Neural cell (in vitro differentiated cells): ENCODE measurements around the gene NAV1. TPM values are rescaled to one million over a fixed set of nuclear protein-coding genes. Genes with fewer than 3 reads are reported as not detected.

Source experiments
- H2AFZ ChIP-seq: fragments of 200-600, 300-800 bp; sonication (generic), shearing (Covaris generic); 2 replicates; pipeline ENCODE4 v1.6.0; 2014; ENCODE audit warnings: low read depth, mild to moderate bottlenecking, antibody characterized with exemption, low read length, moderate library complexity
- H3F3A ChIP-seq: fragments of 200-600 bp; shearing (Covaris generic); 2 replicates; pipeline ENCODE4 v1.6.1; 2016; ENCODE audit warnings: mild to moderate bottlenecking, moderate library complexity, mixed read lengths, antibody characterized with exemption, low read length; ENCODE audit not compliant: insufficient read depth, poor library complexity, severe bottlenecking
- H3K27ac ChIP-seq: fragments of 200-600, 300-800 bp; sonication (generic), shearing (Covaris generic); 2 replicates; pipeline ENCODE4 v1.5.1; 2014; ENCODE audit warnings: mild to moderate bottlenecking, low read length, moderate library complexity
- H3K27me3 ChIP-seq: fragments of 300-800, 200-600 bp; sonication (generic), shearing (Covaris generic); 2 replicates; pipeline ENCODE4 v1.6.0; 2014; ENCODE audit warnings: mild to moderate bottlenecking, low read depth, low read length, moderate library complexity; ENCODE audit not compliant: insufficient read depth
- H3K36me3 ChIP-seq: fragments of 300-800, 200-600 bp; sonication (generic), shearing (Covaris generic); 2 replicates; pipeline ENCODE4 v1.5.1; 2014; ENCODE audit warnings: mild to moderate bottlenecking, antibody characterized with exemption, low read length, moderate library complexity; ENCODE audit not compliant: insufficient read depth
- H3K4me2 ChIP-seq: fragments of 300-800, 200-600 bp; sonication (generic), shearing (Covaris generic); 2 replicates; pipeline ENCODE4 v1.6.0; 2014; ENCODE audit warnings: mild to moderate bottlenecking, low read length
- H3K4me3 ChIP-seq: fragments of 300-800, 200-600 bp; sonication (generic), shearing (Covaris generic); 2 replicates; pipeline ENCODE4 v1.5.1; 2014; ENCODE audit warnings: mild to moderate bottlenecking, low read length, moderate library complexity
- H3K79me2 ChIP-seq: fragments of 200-600 bp; shearing (Covaris generic); replicated peaks from 2 replicates; pipeline ENCODE4 v1.6.0; 2014; ENCODE audit warnings: mild to moderate bottlenecking, low read length, moderate library complexity; ENCODE audit not compliant: insufficient read depth
- H3K9ac ChIP-seq: fragments of 300-800, 200-600 bp; sonication (generic), shearing (Covaris generic); 2 replicates; pipeline ENCODE4 v1.6.1; 2016; ENCODE audit warnings: mild to moderate bottlenecking, low read length, mixed read lengths
- H3K9me2 ChIP-seq: fragments of 200-600 bp; shearing (Covaris generic); 2 replicates; pipeline ENCODE4 v1.6.1; 2016; ENCODE audit warnings: mild to moderate bottlenecking, low read length, mixed read lengths; ENCODE audit not compliant: insufficient read depth
- H3K9me3 ChIP-seq: fragments of 200-600, 300-800 bp; sonication (generic), shearing (Covaris generic); 2 replicates; pipeline ENCODE4 v1.6.1; 2016; ENCODE audit warnings: mild to moderate bottlenecking, mixed run types, low read length, moderate library complexity, mixed read lengths
- H4K20me1 ChIP-seq: fragments of 200-600 bp; shearing (Covaris generic); 2 replicates; pipeline ENCODE4 v1.6.1; 2016; ENCODE audit warnings: mild to moderate bottlenecking, mixed run types; ENCODE audit not compliant: insufficient read depth
- EP300 ChIP-seq: fragments of 450-650 bp; conservative IDR thresholded peaks from 2 replicates; pipeline ENCODE4 v1.6.1; 2014; ENCODE audit warnings: antibody characterized with exemption, mild to moderate bottlenecking, moderate library complexity; ENCODE audit not compliant: poor library complexity, severe bottlenecking
- EZH2 ChIP-seq: fragments of 200-600, 300-800 bp; shearing (Covaris generic), sonication (generic); IDR thresholded peaks from 2 replicates; pipeline ENCODE4 v1.6.1; 2014; ENCODE audit warnings: antibody characterized with exemption, low read length, borderline replicate concordance, mild to moderate bottlenecking; ENCODE audit not compliant: insufficient read depth, poor library complexity, severe bottlenecking
- MXI1 ChIP-seq: fragments of 450-650 bp; conservative IDR thresholded peaks from 2 replicates; pipeline ENCODE4 v1.6.1; 2014; ENCODE audit warnings: antibody characterized with exemption, mild to moderate bottlenecking; ENCODE audit not compliant: poor library complexity, severe bottlenecking
- POLR2AphosphoS5 ChIP-seq: IDR thresholded peaks from 2 replicates; pipeline ENCODE4 v1.6.1; 2012
- RAD21 ChIP-seq: fragments of 450-650 bp; conservative IDR thresholded peaks from 2 replicates; pipeline ENCODE4 v1.6.1; 2014; ENCODE audit warnings: antibody characterized with exemption, mild to moderate bottlenecking, moderate library complexity
- TAF1 ChIP-seq: IDR thresholded peaks from 2 replicates; pipeline ENCODE4 v1.6.1; 2012; ENCODE audit warnings: low read depth
- polyA plus RNA-seq: library from polyadenylated mRNA; depleted of rRNA; stranded (reverse); fragments of >200 nt; gene quantifications from 2 replicates; pipeline ENCODE4 v1.2.3, GENCODE V29; 2014
- TF ChIP-seq, protein P1 (sequence below): IDR thresholded peaks from 2 replicates; pipeline ENCODE4 v1.6.1; 2012; ENCODE audit warnings: borderline replicate concordance

The NAV1 gene
- polyA plus RNA-seq, 1 donor from 2014 or later = 33.2 TPM

GRCh38 chr1:201507360-201507675, 31.6 kb upstream of the NAV1 start:
- Histone ChIP-seq H3K27ac (no peak overlapping the region), H3K36me3 (no peaks in the 10 kb centered on the region), H4K20me1 (no peaks in the 10 kb centered on the region), H3K9me3 (no peaks in the 10 kb centered on the region), H3K9ac (no peak overlapping the region), H3K4me2 (no peak overlapping the region), H3K27me3 (peaks cover 17% of the 10 kb centered on the region), H3F3A (no peaks in the 10 kb centered on the region), H2AFZ (no peak overlapping the region), H3K4me3 (peak overlapping the region; percentile 55), H3K79me2 (no peaks in the 10 kb centered on the region), H3K9me2 (no peaks in the 10 kb centered on the region)
- TF ChIP-seq, protein P1, sequence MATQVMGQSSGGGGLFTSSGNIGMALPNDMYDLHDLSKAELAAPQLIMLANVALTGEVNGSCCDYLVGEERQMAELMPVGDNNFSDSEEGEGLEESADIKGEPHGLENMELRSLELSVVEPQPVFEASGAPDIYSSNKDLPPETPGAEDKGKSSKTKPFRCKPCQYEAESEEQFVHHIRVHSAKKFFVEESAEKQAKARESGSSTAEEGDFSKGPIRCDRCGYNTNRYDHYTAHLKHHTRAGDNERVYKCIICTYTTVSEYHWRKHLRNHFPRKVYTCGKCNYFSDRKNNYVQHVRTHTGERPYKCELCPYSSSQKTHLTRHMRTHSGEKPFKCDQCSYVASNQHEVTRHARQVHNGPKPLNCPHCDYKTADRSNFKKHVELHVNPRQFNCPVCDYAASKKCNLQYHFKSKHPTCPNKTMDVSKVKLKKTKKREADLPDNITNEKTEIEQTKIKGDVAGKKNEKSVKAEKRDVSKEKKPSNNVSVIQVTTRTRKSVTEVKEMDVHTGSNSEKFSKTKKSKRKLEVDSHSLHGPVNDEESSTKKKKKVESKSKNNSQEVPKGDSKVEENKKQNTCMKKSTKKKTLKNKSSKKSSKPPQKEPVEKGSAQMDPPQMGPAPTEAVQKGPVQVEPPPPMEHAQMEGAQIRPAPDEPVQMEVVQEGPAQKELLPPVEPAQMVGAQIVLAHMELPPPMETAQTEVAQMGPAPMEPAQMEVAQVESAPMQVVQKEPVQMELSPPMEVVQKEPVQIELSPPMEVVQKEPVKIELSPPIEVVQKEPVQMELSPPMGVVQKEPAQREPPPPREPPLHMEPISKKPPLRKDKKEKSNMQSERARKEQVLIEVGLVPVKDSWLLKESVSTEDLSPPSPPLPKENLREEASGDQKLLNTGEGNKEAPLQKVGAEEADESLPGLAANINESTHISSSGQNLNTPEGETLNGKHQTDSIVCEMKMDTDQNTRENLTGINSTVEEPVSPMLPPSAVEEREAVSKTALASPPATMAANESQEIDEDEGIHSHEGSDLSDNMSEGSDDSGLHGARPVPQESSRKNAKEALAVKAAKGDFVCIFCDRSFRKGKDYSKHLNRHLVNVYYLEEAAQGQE = no peak

DNA sequence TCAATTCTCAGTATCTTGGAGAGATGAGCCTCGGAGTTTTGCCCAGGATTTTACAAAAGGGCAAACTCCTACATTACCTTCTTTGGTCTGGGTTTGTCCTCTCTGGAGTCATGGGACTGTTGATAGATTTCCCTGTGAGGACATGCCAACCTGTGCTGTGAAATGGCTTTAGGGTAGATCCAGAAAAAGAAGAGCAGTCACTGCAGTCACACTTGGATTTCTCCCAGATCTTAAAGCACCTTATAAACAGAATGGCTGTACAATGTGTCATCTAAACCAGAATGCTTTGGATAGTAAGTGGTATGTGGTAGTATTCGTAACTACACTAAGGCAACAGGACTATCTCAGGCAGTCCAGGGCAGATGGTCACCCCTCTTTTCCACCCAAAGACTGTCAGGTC, 30.1 kb upstream of the NAV1 start:
- H3K27ac ChIP-seq = no peak overlapping the region
- H3K4me2 ChIP-seq = no peak overlapping the region

GRCh38 chr1:201509601-201510374, 29.1 kb upstream of the NAV1 start:
- Histone ChIP-seq H3F3A (no peaks in the 10 kb centered on the region), H3K36me3 (no peaks in the 10 kb centered on the region), H3K9ac (no peak overlapping the region), H3K9me2 (no peaks in the 10 kb centered on the region), H3K79me2 (no peaks in the 10 kb centered on the region), H2AFZ (no peak overlapping the region), H3K27me3 (peaks cover 17% of the 10 kb centered on the region), H4K20me1 (no peaks in the 10 kb centered on the region), H3K27ac (no peak overlapping the region), H3K4me3 (no peak overlapping the region), H3K4me2 (no peak overlapping the region), H3K9me3 (no peaks in the 10 kb centered on the region)
- no peak for TF ChIP-seq TAF1
- TF ChIP-seq, protein P1 = no peak
- no peak for TF ChIP-seq RAD21
- TF ChIP-seq EP300 = no peak
- TF ChIP-seq MXI1 = no peak
- no peak for TF ChIP-seq POLR2AphosphoS5
- no peak for TF ChIP-seq EZH2

More for the DNA sequence above, 30.1 kb upstream of the NAV1 start:
- no peak overlapping the region for H3K9ac ChIP-seq
- H2AFZ ChIP-seq = no peak overlapping the region
- no peaks in the 10 kb centered on the region for H3K79me2 ChIP-seq
- H3K9me3 ChIP-seq = no peaks in the 10 kb centered on the region
- TF ChIP-seq EZH2 (no peak), MXI1 (no peak)
- TF ChIP-seq, protein P1 = no peak
- H3F3A ChIP-seq = no peaks in the 10 kb centered on the region
- H3K27me3 ChIP-seq = peaks cover 17% of the 10 kb centered on the region
- no peaks in the 10 kb centered on the region for H3K9me2 ChIP-seq
- no peaks in the 10 kb centered on the region for H3K36me3 ChIP-seq
- H3K4me3 ChIP-seq = no peak overlapping the region
- H4K20me1 ChIP-seq = no peaks in the 10 kb centered on the region
